ENCODE results near the gene OCA2.
"Not testable (repeated sequence)": the region's sequence is repeated elsewhere in the genome, so short reads cannot be mapped to it uniquely, and the experiment has no call there.

Gene OCA2

GRCh38 chr15:27871078-27871901, 227.8 kb downstream of the OCA2 start:
- DNase-seq (ENCODE audit: low read depth): no peak

GRCh38 chr15:27870320-27870719, 228.8 kb downstream of the OCA2 start:
- no peak for DNase-seq (ENCODE audit: low read depth)

DNA sequence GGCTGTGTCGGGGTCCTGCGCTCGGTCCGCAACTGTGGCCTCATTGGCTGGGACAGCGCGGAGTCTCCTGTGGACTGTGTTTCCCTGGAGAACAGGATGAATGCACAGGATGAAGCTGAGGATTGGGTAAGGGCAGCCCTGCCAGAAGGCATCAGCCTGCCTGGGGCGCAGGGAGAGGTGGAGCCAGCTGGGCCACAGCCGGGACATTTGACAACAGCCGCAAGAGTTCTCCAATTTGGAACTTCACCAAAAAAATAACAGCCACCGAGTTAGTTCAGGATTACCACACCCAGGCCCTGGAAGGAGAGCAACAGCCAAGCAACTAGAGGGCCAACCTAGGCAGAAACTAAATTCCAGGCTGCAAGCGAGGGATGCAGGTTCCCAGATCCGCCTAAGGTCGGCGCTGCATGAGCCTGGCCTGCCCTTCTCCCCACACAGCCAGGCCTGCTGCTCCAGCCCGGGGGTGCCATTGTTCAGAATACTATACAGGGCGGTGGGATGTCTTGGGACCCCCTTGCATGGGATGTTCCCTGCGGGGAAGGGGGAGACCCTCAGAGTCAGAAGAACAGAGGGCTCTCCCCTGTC, 229.3 kb downstream of the OCA2 start:
- DNase-seq (ENCODE audit: low read depth): no peak

- DNase-seq (ENCODE audit: low read depth): no peak
Observed at GRCh38 chr15:27868828-27869404, 230.2 kb downstream of the OCA2 start.

DNA sequence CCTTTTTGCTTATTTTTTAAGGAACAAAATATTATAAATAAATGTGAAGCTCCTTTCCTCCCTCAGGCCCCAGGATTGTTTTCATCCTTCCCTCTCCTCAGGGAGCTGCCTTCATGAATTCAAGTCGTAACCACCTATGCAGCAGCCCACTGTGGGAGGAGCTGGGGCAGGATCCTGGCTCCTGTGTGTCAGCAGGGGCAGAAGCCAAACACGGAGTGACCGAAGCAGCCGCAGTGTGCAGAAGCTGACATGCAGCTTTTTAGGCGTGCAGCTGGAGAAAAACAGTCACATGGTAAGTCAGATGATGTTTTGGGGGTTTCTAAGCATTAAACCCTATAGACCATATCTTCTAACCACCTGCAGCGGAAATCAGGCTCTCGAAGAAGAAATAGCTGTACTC, 231.3 kb downstream of the OCA2 start:
- DNase-seq (ENCODE audit: low read depth): no peak

GRCh38 chr15:27866505-27867165, 232.5 kb downstream of the OCA2 start:
- DNase-seq (ENCODE audit: low read depth): no peak

- no peak for DNase-seq (ENCODE audit: low read depth)
Observed at GRCh38 chr15:27865926-27866325, 233.2 kb downstream of the OCA2 start.

DNA sequence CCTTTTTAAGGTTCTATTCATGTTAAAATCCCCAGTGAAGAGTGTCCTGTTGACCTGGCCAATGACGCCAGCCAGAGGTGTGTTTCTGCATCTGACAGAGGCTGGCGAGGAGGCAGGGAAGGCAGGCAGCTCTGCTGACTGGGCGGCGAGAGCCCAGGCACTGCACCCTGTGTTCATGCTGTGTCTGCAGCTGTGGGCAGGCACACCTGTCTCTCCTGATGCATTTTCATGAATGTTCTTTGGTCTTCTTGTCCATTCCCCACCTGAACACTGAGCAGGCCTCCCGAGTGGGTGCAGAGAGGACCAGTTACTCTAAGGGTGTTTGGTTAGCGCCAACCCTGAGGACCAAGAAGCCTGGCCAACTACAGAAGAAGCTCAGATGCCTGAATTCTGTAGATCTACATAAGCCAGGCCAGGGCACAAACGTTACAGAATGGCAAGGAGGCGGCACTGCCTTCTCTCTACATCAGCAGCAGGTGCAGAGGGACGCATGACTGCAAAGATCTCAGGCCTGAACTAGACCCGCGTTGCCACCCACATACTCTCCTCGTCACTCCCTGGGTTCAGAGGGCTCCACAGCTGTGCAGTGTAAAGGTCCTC, 233.7 kb downstream of the OCA2 start:
- no peak for DNase-seq (ENCODE audit: low read depth)

DNA sequence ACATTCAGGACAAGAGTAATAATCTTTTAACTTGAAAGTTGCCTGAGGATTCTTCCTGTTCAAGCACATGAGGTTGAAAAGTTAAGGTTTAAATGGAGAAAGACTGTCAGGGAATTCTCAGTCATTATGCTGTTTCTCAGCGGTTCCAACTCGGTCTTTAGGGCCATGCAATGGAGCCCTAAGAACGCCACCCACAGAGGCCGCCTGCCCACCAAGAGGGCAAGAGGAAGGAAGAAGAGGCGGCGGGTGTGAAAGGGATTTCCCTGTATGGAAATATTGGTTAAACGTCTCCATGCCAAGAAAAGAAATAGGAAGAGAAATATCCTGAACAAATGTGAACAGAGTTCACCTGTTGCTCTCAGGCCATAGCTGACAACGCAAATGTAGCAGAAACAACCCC, 234.4 kb downstream of the OCA2 start:
- DNase-seq (ENCODE audit: low read depth): no peak

DNA sequence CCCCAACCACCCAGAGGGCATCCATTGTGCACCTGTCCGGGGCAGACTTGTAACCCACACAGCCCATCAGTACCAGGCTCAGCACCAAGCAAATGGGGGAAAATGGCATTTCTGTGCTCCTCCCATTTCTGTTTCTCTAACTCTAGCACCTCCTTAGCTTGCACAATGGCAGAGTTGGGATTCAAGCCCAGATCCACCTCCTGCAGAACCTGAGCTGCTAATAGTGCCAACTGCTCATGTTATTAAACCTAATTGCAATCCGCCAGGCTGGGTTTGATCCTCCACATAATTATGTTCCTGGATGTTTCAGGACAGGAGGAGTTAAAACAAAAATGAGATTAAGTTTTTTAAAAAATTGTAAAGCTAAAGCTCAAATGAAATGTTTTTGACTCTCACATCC, 235.0 kb downstream of the OCA2 start:
- no peak for DNase-seq (ENCODE audit: low read depth)

DNA sequence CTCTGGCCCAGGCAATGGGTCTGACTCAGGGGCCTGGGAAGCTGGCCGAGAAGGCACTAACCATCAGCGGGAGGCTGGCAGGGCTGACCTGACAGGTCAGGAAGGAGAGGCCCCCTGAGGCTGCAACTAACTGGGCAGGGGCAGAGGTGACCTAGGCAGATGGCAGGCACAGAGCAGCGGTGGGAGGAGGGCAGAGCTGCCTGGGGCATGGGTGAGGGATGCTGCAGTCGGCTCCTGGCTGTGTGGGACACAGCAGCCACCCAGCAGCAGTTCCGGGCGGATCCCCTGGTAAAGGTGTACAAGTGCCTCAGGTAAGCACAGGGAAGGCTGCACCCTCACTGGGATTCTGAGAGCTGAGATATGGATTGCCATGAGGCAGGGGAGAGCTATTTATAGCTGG, 236.1 kb downstream of the OCA2 start:
- DNase-seq (ENCODE audit: low read depth): no peak

- no peak for DNase-seq (ENCODE audit: low read depth)
Observed at GRCh38 chr15:27861171-27861570, 237.9 kb downstream of the OCA2 start.

- DNase-seq (ENCODE audit: low read depth): no peak
Observed at GRCh38 chr15:27855137-27855536, 244.0 kb downstream of the OCA2 start.

- no peak for DNase-seq (ENCODE audit: low read depth)
Observed at GRCh38 chr15:27854601-27855000, 244.5 kb downstream of the OCA2 start.

- DNase-seq (ENCODE audit: low read depth): no peak
Observed at GRCh38 chr15:27853624-27854455, 245.3 kb downstream of the OCA2 start.

DNA sequence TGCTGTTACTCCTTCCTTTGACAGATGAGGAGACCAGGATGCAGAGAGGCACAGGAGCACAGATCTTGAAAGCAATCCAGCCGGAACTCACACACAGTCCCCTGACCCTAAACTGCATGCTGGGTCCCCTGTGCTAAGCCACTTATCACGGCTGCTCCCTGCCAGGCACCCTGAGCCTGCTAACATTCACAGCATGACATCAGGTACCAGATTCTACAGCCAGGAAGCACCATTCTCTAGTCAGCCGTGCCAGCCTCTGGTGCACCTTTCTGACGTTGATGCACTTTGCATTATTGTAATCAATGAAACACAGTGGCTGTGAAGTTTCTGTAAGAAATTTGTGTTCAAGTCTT, 247.3 kb downstream of the OCA2 start:
- DNase-seq (ENCODE audit: low read depth): no peak

DNA sequence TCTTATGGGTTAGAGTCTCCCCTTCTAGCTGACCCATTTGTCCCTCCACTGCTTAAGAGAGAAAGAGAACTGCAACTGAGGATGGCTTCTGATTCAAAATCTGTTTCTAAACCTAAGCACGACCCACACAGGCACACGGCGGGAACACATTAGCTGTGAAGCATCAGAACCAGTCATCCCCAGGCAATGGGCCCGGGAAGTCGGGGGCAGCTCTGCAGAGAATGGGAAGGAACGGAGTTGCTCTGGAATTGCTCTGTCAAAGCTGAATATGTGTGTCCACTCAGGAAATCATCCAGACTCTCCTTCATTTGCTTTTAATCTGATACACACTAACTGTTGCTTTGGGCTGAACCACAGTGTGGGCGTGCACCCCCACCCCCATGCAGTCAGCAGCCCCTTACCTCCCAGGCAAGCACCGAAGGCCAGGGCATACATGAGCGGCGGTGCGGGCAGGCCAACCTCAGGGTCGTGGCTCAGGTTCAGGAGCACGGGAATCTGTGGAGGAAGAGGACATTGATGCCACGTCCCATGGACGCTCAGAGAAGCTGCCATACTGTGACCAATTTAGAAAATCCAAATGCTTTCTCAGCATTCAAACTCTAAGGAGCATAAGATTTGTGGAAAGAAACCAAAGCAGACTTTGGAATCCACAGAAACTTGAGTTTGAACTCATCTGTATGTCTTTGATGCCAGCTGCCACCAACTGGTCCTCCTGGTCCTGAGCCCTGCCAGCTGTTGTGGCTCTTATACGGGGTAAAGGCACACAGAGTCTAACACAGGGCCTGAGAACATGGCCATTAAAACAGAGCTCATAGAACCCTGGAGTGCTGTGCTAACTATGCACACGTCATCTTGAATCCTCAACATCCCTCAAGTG, 247.9 kb downstream of the OCA2 start:
- DNase-seq (ENCODE audit: low read depth): no peak

DNA sequence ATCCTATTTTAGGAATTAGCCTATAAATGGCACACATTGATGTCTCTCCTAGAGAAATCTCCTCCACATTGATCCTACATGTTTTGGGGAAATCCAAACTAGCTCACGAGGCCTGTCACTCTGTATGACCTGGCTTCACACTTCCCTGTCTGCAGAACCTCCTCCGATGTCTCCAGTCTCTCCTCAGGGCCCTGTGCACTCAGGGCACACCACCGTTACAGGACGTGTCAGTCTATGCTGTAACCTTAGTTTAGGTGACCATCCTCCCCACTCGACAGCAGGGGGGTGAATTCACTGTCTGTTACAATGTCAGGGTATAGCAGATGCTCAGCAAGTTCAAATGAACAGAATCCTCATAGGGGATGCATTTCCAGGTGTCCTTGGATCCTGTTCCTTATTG, 249.1 kb downstream of the OCA2 start:
- no peak for DNase-seq (ENCODE audit: low read depth)

- not testable (repeated sequence) for DNase-seq (ENCODE audit: low read depth)
Observed at GRCh38 chr15:27848936-27849335, 250.2 kb downstream of the OCA2 start.
